Activated naive CD8-positive, alpha-beta T cell (primary cell): ENCODE data around the gene NFIC.
"Not testable (repeated sequence)": the region's sequence is repeated elsewhere in the genome, so short reads cannot be mapped to it uniquely, and the experiment has no call there.

Experiments
- H3K27ac Mint-ChIP-seq: one replicate; pipeline ENCODE4 v1.8.0; 2021; ENCODE audit warnings: mixed read lengths
- H3K27me3 Mint-ChIP-seq: one replicate; pipeline ENCODE4 v1.8.0; 2021; ENCODE audit warnings: mixed read lengths
- H3K36me3 Mint-ChIP-seq: one replicate; pipeline ENCODE4 v1.8.0; 2021; ENCODE audit warnings: mixed read lengths
- H3K4me1 Mint-ChIP-seq: one replicate; pipeline ENCODE4 v1.8.0; 2021; ENCODE audit warnings: low read depth, mixed read lengths
- H3K4me3 Mint-ChIP-seq: one replicate; pipeline ENCODE4 v1.8.0; 2021; ENCODE audit warnings: mild to moderate bottlenecking, mixed read lengths
- H3K9me3 Mint-ChIP-seq: one replicate; pipeline ENCODE4 v1.8.0; 2021; ENCODE audit warnings: low read depth, mixed read lengths

Gene NFIC

GRCh38 chr19:3365836-3366752 lies at the start of gene NFIC:
NFIC (plus strand) TSS chr19:3366583; CDS start chr19:3366637, 54 bp downstream.
- Mint-ChIP-seq H3K4me3 (peak within 1 kb of the TSS; percentile 77), H3K9me3 (no peaks in the 10 kb centered on the region), H3K27ac (no peak within 1 kb of the TSS), H3K36me3 (no peaks in the 10 kb centered on the region), H3K27me3 (no peaks in the 10 kb centered on the region), H3K4me1 (peaks cover 55% of the 10 kb centered on the region)

GRCh38 chr19:3316659-3317207 lies 49.6 kb upstream of the NFIC start:
- H3K36me3 Mint-ChIP-seq, result no peaks in the 10 kb centered on the region
- H3K9me3 Mint-ChIP-seq, result no peaks in the 10 kb centered on the region
- H3K4me3 Mint-ChIP-seq, result no peak overlapping the region
- H3K4me1 Mint-ChIP-seq, result no peaks in the 10 kb centered on the region
- peaks cover 13% of the 10 kb centered on the region for H3K27me3 Mint-ChIP-seq
- H3K27ac Mint-ChIP-seq, result no peak overlapping the region

GRCh38 chr19:3319643-3320353 lies 46.6 kb upstream of the NFIC start:
- Mint-ChIP-seq H3K27ac (no peak overlapping the region), H3K9me3 (no peaks in the 10 kb centered on the region), H3K27me3 (peaks cover 9% of the 10 kb centered on the region), H3K4me3 (no peak overlapping the region), H3K4me1 (no peaks in the 10 kb centered on the region), H3K36me3 (no peaks in the 10 kb centered on the region)

- Mint-ChIP-seq H3K4me3 (no peak overlapping the region), H3K9me3 (no peaks in the 10 kb centered on the region), H3K27ac (no peak overlapping the region), H3K4me1 (no peaks in the 10 kb centered on the region), H3K27me3 (peaks cover 9% of the 10 kb centered on the region), H3K36me3 (no peaks in the 10 kb centered on the region)
Measured at GRCh38 chr19:3320354-3320670, 46.1 kb upstream of the NFIC start.

- H3K4me3 Mint-ChIP-seq, result no peak overlapping the region
- no peaks in the 10 kb centered on the region for H3K36me3 Mint-ChIP-seq
- H3K9me3 Mint-ChIP-seq, result no peaks in the 10 kb centered on the region
- H3K27me3 Mint-ChIP-seq, result peaks cover 7% of the 10 kb centered on the region
- no peaks in the 10 kb centered on the region for H3K4me1 Mint-ChIP-seq
- no peak overlapping the region for H3K27ac Mint-ChIP-seq
Measured at GRCh38 chr19:3320853-3321252, 45.5 kb upstream of the NFIC start.

- Mint-ChIP-seq H3K27ac (no peak overlapping the region), H3K36me3 (no peaks in the 10 kb centered on the region)
Measured at GRCh38 chr19:3321696-3322095, 44.7 kb upstream of the NFIC start.

GRCh38 chr19:3322199-3322978 lies 44.0 kb upstream of the NFIC start:
- H3K4me3 Mint-ChIP-seq, result no peak overlapping the region
- no peaks in the 10 kb centered on the region for H3K9me3 Mint-ChIP-seq
- H3K27ac Mint-ChIP-seq, result no peak overlapping the region
- no peaks in the 10 kb centered on the region for H3K36me3 Mint-ChIP-seq
- H3K4me1 Mint-ChIP-seq, result peaks cover 1% of the 10 kb centered on the region
- H3K27me3 Mint-ChIP-seq, result peaks cover 3% of the 10 kb centered on the region

More at GRCh38 chr19:3321696-3322095, 44.7 kb upstream of the NFIC start:
- Mint-ChIP-seq H3K9me3 (no peaks in the 10 kb centered on the region), H3K4me3 (no peak overlapping the region), H3K27me3 (peaks cover 3% of the 10 kb centered on the region), H3K4me1 (no peaks in the 10 kb centered on the region)

GRCh38 chr19:3323026-3323425 lies 43.4 kb upstream of the NFIC start:
- peaks cover 3% of the 10 kb centered on the region for H3K27me3 Mint-ChIP-seq
- no peak overlapping the region for H3K27ac Mint-ChIP-seq
- no peaks in the 10 kb centered on the region for H3K36me3 Mint-ChIP-seq
- H3K4me1 Mint-ChIP-seq, result peaks cover 1% of the 10 kb centered on the region
- no peaks in the 10 kb centered on the region for H3K9me3 Mint-ChIP-seq
- no peak overlapping the region for H3K4me3 Mint-ChIP-seq

GRCh38 chr19:3323658-3324057 lies 42.7 kb upstream of the NFIC start:
- H3K4me1 Mint-ChIP-seq, result peaks cover 1% of the 10 kb centered on the region

GRCh38 chr19:3324405-3324856 lies 42.0 kb upstream of the NFIC start:
- H3K36me3 Mint-ChIP-seq, result no peaks in the 10 kb centered on the region
- H3K27ac Mint-ChIP-seq, result no peak overlapping the region
- peaks cover 3% of the 10 kb centered on the region for H3K27me3 Mint-ChIP-seq
- H3K4me3 Mint-ChIP-seq, result no peak overlapping the region
- no peaks in the 10 kb centered on the region for H3K9me3 Mint-ChIP-seq
- peaks cover 1% of the 10 kb centered on the region for H3K4me1 Mint-ChIP-seq

More at GRCh38 chr19:3323658-3324057, 42.7 kb upstream of the NFIC start:
- H3K27ac Mint-ChIP-seq, result no peak overlapping the region
- no peak overlapping the region for H3K4me3 Mint-ChIP-seq
- no peaks in the 10 kb centered on the region for H3K36me3 Mint-ChIP-seq
- no peaks in the 10 kb centered on the region for H3K9me3 Mint-ChIP-seq
- H3K27me3 Mint-ChIP-seq, result peaks cover 3% of the 10 kb centered on the region

- Mint-ChIP-seq H3K4me3 (no peak overlapping the region), H3K4me1 (peaks cover 1% of the 10 kb centered on the region), H3K27ac (no peak overlapping the region), H3K27me3 (peaks cover 3% of the 10 kb centered on the region), H3K9me3 (no peaks in the 10 kb centered on the region), H3K36me3 (no peaks in the 10 kb centered on the region)
Measured at GRCh38 chr19:3325451-3325850, 40.9 kb upstream of the NFIC start.

- Mint-ChIP-seq H3K4me3 (no peak overlapping the region), H3K36me3 (no peaks in the 10 kb centered on the region), H3K4me1 (peaks cover 1% of the 10 kb centered on the region), H3K9me3 (no peaks in the 10 kb centered on the region), H3K27me3 (no peaks in the 10 kb centered on the region), H3K27ac (no peak overlapping the region)
Measured at GRCh38 chr19:3328743-3329142, 37.6 kb upstream of the NFIC start.

GRCh38 chr19:3330047-3330446 lies 36.3 kb upstream of the NFIC start:
- Mint-ChIP-seq H3K9me3 (no peaks in the 10 kb centered on the region), H3K4me3 (no peak overlapping the region), H3K27ac (no peak overlapping the region), H3K4me1 (peaks cover 1% of the 10 kb centered on the region), H3K36me3 (no peaks in the 10 kb centered on the region), H3K27me3 (no peaks in the 10 kb centered on the region)

- not testable (repeated sequence) for H3K27me3 Mint-ChIP-seq, H3K27ac Mint-ChIP-seq, H3K4me3 Mint-ChIP-seq, H3K36me3 Mint-ChIP-seq, H3K9me3 Mint-ChIP-seq, H3K4me1 Mint-ChIP-seq
Measured at GRCh38 chr19:3332232-3332631, 34.2 kb upstream of the NFIC start.
